ENCODE measurements around the gene PHLPP1. TPM values are rescaled to one million over a fixed set of nuclear protein-coding genes. Genes with fewer than 3 reads are reported as not detected.
A peak's percentile ranks its signal among the peaks of the same experiment; 100 is the strongest.

Gene PHLPP1
- total and polyA plus RNA-seq, 4 experiments from 2014 or later = 0.36 to 7.8 (median 6.3) TPM; not detected in 1

DNA sequence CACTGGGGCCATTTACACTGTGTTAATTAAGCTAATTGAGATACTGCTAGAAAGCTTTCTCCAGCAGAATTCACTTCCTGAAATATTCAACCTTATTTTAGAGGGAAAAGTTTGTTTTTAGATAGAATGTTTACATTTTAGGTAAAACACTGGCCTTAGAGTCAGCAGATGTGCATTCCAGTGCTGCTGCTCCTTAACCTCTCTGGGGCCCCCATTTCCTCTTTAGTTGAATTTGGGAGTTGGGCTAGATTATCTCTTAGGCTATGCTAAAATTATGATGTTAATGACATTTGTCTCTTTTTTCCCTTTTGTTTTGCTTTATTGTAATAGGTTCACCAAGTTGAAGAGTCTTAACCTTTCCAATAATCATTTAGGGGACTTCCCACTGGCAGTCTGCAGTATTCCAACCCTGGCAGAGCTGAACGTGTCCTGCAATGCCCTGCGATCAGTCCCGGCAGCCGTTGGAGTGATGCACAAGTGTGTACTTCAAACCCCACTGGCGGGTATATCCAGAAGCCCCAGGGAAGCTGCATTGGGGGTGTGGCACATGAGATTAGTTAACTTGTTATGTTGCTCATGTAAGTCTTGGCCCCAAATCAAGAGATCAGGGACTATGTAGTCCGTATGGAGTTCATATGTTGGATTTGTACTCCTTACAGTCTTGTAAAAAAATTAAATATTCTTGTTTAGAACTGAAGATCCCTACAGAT lies 179.5 kb downstream of the PHLPP1 start:
- H3K27ac Mint-ChIP-seq = no peak overlapping the region
- intact Hi-C loops (cut with micrococcal nuclease) = no loop called here

GRCh38 chr18:62897153-62897552 lies 181.8 kb downstream of the PHLPP1 start:
- POLR2A ChIA-PET (ENCODE audit: partially characterized antibody) = no interaction called here
- Histone ChIP-seq H3K4me1 (ENCODE audit: insufficient read depth, low read length) (no peaks in the 10 kb centered on the region), H3K27ac (ENCODE audit: low read depth, low read length) (no peak overlapping the region), H3K4me3 (ENCODE audit: low read length in 2 of 2) (no peak overlapping the region), H3K27me3 (ENCODE audit: insufficient read depth, low read length) (no peaks in the 10 kb centered on the region), H3K9me3 (ENCODE audit: control insufficient read depth in 1 of 2, low read length in 2 of 2) (no peaks in the 10 kb centered on the region), H3K36me3 (ENCODE audit: insufficient read depth, low read length) (no peaks in the 10 kb centered on the region)
- peaks cover 13 to 29% of the 10 kb centered on the region in 2 donors for H3K36me3 Mint-ChIP-seq
- CTCF ChIA-PET (ENCODE audit: partially characterized antibody) = no interaction called here
- no peak overlapping the region for H3K27ac Mint-ChIP-seq
- no peak for DNase-seq
- no peaks in the 10 kb centered on the region for H3K27me3 Mint-ChIP-seq
- intact Hi-C loops (cut with micrococcal nuclease) = no loop called here
- no peaks in the 10 kb centered on the region for H3K4me1 Mint-ChIP-seq
- no peak overlapping the region for H3K4me3 Mint-ChIP-seq
- peaks cover 0 to 4% (median 0%) of the 10 kb centered on the region in 8 donors for H3K9me3 Mint-ChIP-seq

More for the DNA sequence above, 179.5 kb downstream of the PHLPP1 start:
- no peaks in the 10 kb centered on the region for H3K27me3 Mint-ChIP-seq
- no peak for DNase-seq
- peaks cover 0 to 4% (median 0%) of the 10 kb centered on the region in 8 donors for H3K9me3 Mint-ChIP-seq
- Histone ChIP-seq H3K9me3 (ENCODE audit: control insufficient read depth in 1 of 2, low read length in 2 of 2) (no peaks in the 10 kb centered on the region), H3K27me3 (ENCODE audit: insufficient read depth, low read length) (no peaks in the 10 kb centered on the region), H3K36me3 (ENCODE audit: insufficient read depth, low read length) (no peaks in the 10 kb centered on the region), H3K4me1 (ENCODE audit: insufficient read depth, low read length) (no peaks in the 10 kb centered on the region), H3K27ac (ENCODE audit: low read depth, low read length) (no peak overlapping the region), H3K4me3 (ENCODE audit: low read length in 2 of 2) (no peak overlapping the region)
- ChIA-PET POLR2A (ENCODE audit: partially characterized antibody) (no interaction called here), CTCF (ENCODE audit: partially characterized antibody) (no interaction called here)
- no peaks in the 10 kb centered on the region for H3K4me1 Mint-ChIP-seq
- H3K36me3 Mint-ChIP-seq = peaks cover 10 to 29% of the 10 kb centered on the region in 2 donors
- no peak overlapping the region for H3K4me3 Mint-ChIP-seq

DNA sequence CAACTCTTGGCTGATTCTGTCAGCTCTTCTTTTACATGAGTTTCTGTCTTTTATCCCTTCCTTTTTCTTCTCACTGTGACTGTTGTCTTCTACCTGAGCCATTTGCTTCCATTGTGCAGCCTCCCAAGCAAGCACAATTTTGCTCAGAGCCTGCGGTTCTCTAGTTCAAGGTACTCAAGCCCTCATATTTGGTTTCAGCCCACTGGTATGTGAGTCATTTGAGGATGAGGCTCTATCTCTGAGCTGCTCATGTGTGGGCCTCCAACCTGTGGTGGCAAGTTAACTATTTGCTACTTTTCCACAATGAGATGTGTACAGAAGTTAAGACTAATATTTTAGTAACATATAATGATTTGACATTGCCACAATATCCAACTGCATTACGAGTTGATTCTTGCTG lies 183.0 kb downstream of the PHLPP1 start:
- H3K27ac ChIP-seq (ENCODE audit: low read depth, low read length) = no peak overlapping the region
- H3K36me3 Mint-ChIP-seq = peaks cover 22 to 41% of the 10 kb centered on the region in 2 donors
- peaks cover 0 to 4% (median 0%) of the 10 kb centered on the region in 8 donors for H3K9me3 Mint-ChIP-seq
- intact Hi-C loops (cut with micrococcal nuclease) = no loop called here
- no peak overlapping the region for H3K4me3 ChIP-seq (ENCODE audit: low read length in 2 of 2)
- no peaks in the 10 kb centered on the region for H3K27me3 Mint-ChIP-seq
- no peak overlapping the region for H3K4me3 Mint-ChIP-seq
- CTCF ChIA-PET (ENCODE audit: partially characterized antibody) = interaction anchor here (1.6 kb wide), 1 partner anchor 11 kb away, joined by 3 read pairs; no protein-coding TSS in a partner anchor
- no peaks in the 10 kb centered on the region for H3K36me3 ChIP-seq (ENCODE audit: insufficient read depth, low read length)
- DNase-seq = no peak
- H3K4me1 Mint-ChIP-seq = no peaks in the 10 kb centered on the region
- H3K27ac Mint-ChIP-seq = no peak overlapping the region
- H3K4me1 ChIP-seq (ENCODE audit: insufficient read depth, low read length) = no peaks in the 10 kb centered on the region
- no peaks in the 10 kb centered on the region for H3K9me3 ChIP-seq (ENCODE audit: control insufficient read depth in 1 of 2, low read length in 2 of 2)
- POLR2A ChIA-PET (ENCODE audit: partially characterized antibody) = no interaction called here
- H3K27me3 ChIP-seq (ENCODE audit: insufficient read depth, low read length) = no peaks in the 10 kb centered on the region

- POLR2A ChIA-PET (ENCODE audit: partially characterized antibody) = no interaction called here
- Mint-ChIP-seq H3K9me3 (peaks cover 0 to 2% (median 0%) of the 10 kb centered on the region in 8 donors), H3K4me3 (no peak overlapping the region), H3K4me1 (no peaks in the 10 kb centered on the region), H3K27me3 (no peaks in the 10 kb centered on the region), H3K36me3 (peaks cover 30 to 49% of the 10 kb centered on the region in 2 donors), H3K27ac (peak overlapping the region in 1 of 7 donors; percentile 13)
- intact Hi-C loops (cut with micrococcal nuclease) = no loop called here
- no peak for DNase-seq
- CTCF ChIA-PET (ENCODE audit: partially characterized antibody) = no interaction called here
- Histone ChIP-seq H3K27me3 (ENCODE audit: insufficient read depth, low read length) (no peaks in the 10 kb centered on the region), H3K27ac (ENCODE audit: low read depth, low read length) (no peak overlapping the region), H3K36me3 (ENCODE audit: insufficient read depth, low read length) (no peaks in the 10 kb centered on the region), H3K4me3 (ENCODE audit: low read length in 2 of 2) (no peak overlapping the region), H3K4me1 (ENCODE audit: insufficient read depth, low read length) (no peaks in the 10 kb centered on the region), H3K9me3 (ENCODE audit: control insufficient read depth in 1 of 2, low read length in 2 of 2) (no peaks in the 10 kb centered on the region)
Measured at GRCh38 chr18:62899534-62899933, 184.2 kb downstream of the PHLPP1 start.

- no peaks in the 10 kb centered on the region for H3K27me3 ChIP-seq (ENCODE audit: insufficient read depth, low read length)
- no peak overlapping the region for H3K4me3 ChIP-seq (ENCODE audit: low read length in 2 of 2)
- POLR2A ChIA-PET (ENCODE audit: partially characterized antibody) = no interaction called here
- no peaks in the 10 kb centered on the region for H3K36me3 ChIP-seq (ENCODE audit: insufficient read depth, low read length)
- no peak overlapping the region for H3K27ac ChIP-seq (ENCODE audit: low read depth, low read length)
- no peaks in the 10 kb centered on the region for H3K4me1 ChIP-seq (ENCODE audit: insufficient read depth, low read length)
- peaks cover 36 to 54% of the 10 kb centered on the region in 2 donors for H3K36me3 Mint-ChIP-seq
- H3K9me3 ChIP-seq (ENCODE audit: control insufficient read depth in 1 of 2, low read length in 2 of 2) = no peaks in the 10 kb centered on the region
- H3K9me3 Mint-ChIP-seq = peaks cover 0 to 3% (median 0%) of the 10 kb centered on the region in 8 donors
- no peak for DNase-seq
- H3K27ac Mint-ChIP-seq = no peak overlapping the region
- H3K4me1 Mint-ChIP-seq = no peaks in the 10 kb centered on the region
- H3K4me3 Mint-ChIP-seq = no peak overlapping the region
- H3K27me3 Mint-ChIP-seq = no peaks in the 10 kb centered on the region
- CTCF ChIA-PET (ENCODE audit: partially characterized antibody) = interaction anchor here (0.7 kb wide), 1 partner anchor 286 kb away, joined by 3 read pairs; no protein-coding TSS in a partner anchor
- intact Hi-C loops (cut with micrococcal nuclease) = no loop called here
Measured at GRCh38 chr18:62900132-62900883, 185.0 kb downstream of the PHLPP1 start.

- Mint-ChIP-seq H3K4me1 (no peaks in the 10 kb centered on the region), H3K4me3 (no peak overlapping the region), H3K27ac (no peak overlapping the region), H3K27me3 (no peaks in the 10 kb centered on the region), H3K9me3 (peaks cover 0 to 3% (median 0%) of the 10 kb centered on the region in 8 donors), H3K36me3 (peaks cover 28 to 42% of the 10 kb centered on the region in 2 donors)
- DNase-seq = no peak
- no peaks in the 10 kb centered on the region for H3K4me1 ChIP-seq (ENCODE audit: insufficient read depth, low read length)
- no peaks in the 10 kb centered on the region for H3K27me3 ChIP-seq (ENCODE audit: insufficient read depth, low read length)
- H3K36me3 ChIP-seq (ENCODE audit: insufficient read depth, low read length) = no peaks in the 10 kb centered on the region
- POLR2A ChIA-PET (ENCODE audit: partially characterized antibody) = no interaction called here
- CTCF ChIA-PET (ENCODE audit: partially characterized antibody) = no interaction called here
- no peak overlapping the region for H3K4me3 ChIP-seq (ENCODE audit: low read length in 2 of 2)
- no peak overlapping the region for H3K27ac ChIP-seq (ENCODE audit: low read depth, low read length)
- no peaks in the 10 kb centered on the region for H3K9me3 ChIP-seq (ENCODE audit: control insufficient read depth in 1 of 2, low read length in 2 of 2)
- intact Hi-C loops (cut with micrococcal nuclease) = no loop called here
Measured at GRCh38 chr18:62902776-62903175, 187.4 kb downstream of the PHLPP1 start.

- CTCF ChIA-PET (ENCODE audit: partially characterized antibody) = no interaction called here
- no peaks in the 10 kb centered on the region for H3K4me1 ChIP-seq (ENCODE audit: insufficient read depth, low read length)
- Mint-ChIP-seq H3K9me3 (peaks cover 0 to 2% (median 0%) of the 10 kb centered on the region in 8 donors), H3K27ac (no peak overlapping the region), H3K27me3 (no peaks in the 10 kb centered on the region), H3K4me1 (no peaks in the 10 kb centered on the region), H3K36me3 (peaks cover 25 to 29% of the 10 kb centered on the region in 2 donors), H3K4me3 (no peak overlapping the region)
- no peak overlapping the region for H3K27ac ChIP-seq (ENCODE audit: low read depth, low read length)
- H3K27me3 ChIP-seq (ENCODE audit: insufficient read depth, low read length) = no peaks in the 10 kb centered on the region
- no peak for DNase-seq
- POLR2A ChIA-PET (ENCODE audit: partially characterized antibody) = no interaction called here
- H3K4me3 ChIP-seq (ENCODE audit: low read length in 2 of 2) = no peak overlapping the region
- H3K9me3 ChIP-seq (ENCODE audit: control insufficient read depth in 1 of 2, low read length in 2 of 2) = no peaks in the 10 kb centered on the region
- intact Hi-C loops (cut with micrococcal nuclease) = no loop called here
- no peaks in the 10 kb centered on the region for H3K36me3 ChIP-seq (ENCODE audit: insufficient read depth, low read length)
Measured at GRCh38 chr18:62904396-62905285, 189.3 kb downstream of the PHLPP1 start.
